GM18907 (cell line): ENCODE data around the gene DENND1A.

Experiments used
- ATAC-seq: cut with Tn5 transposase; IDR thresholded peaks from one replicate; pipeline ENCODE4 v1.9.1; 2021; ENCODE audit warnings: mild to moderate bottlenecking, moderate library complexity; ENCODE audit not compliant: unreplicated experiment

DENND1A gene

GRCh38 chr9:123658792-123659191 lies 271.1 kb downstream of the DENND1A start:
- peak; percentile 66 for ATAC-seq

- no peak for ATAC-seq
Observed at GRCh38 chr9:123657941-123658340, 272.0 kb downstream of the DENND1A start.

DNA sequence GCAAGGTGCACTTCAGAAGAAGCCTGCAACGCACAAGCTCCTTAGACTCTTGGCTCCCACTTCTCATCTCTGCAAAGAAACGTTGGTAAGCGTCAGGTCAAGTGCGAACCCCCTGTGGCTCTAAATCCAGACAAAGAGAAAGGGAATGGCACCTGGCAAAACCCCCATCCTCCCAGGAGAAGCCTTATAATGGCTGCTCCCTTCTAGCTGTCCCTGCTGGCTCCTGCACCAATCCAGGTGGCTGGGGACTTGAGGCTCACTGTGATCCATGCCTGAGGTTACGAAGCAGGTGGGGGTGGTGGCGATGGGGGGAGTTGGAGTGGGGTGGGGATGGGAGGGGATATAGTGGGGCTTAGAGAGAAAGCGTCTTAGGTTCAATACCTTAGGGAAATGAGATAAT lies 272.8 kb downstream of the DENND1A start:
- ATAC-seq: no peak

- ATAC-seq: no peak
Observed at GRCh38 chr9:123656565-123656964, 273.4 kb downstream of the DENND1A start.

- ATAC-seq: no peak
Observed at GRCh38 chr9:123655681-123656423, 274.1 kb downstream of the DENND1A start.

- no peak for ATAC-seq
Observed at GRCh38 chr9:123654994-123655637, 274.8 kb downstream of the DENND1A start.

GRCh38 chr9:123654218-123654993 lies 275.5 kb downstream of the DENND1A start:
- ATAC-seq: no peak

- no peak for ATAC-seq
Observed at GRCh38 chr9:123652416-123652815, 277.5 kb downstream of the DENND1A start.

GRCh38 chr9:123651871-123652270 lies 278.1 kb downstream of the DENND1A start:
- ATAC-seq: no peak

- no peak for ATAC-seq
Observed at GRCh38 chr9:123651273-123651672, 278.7 kb downstream of the DENND1A start.

DNA sequence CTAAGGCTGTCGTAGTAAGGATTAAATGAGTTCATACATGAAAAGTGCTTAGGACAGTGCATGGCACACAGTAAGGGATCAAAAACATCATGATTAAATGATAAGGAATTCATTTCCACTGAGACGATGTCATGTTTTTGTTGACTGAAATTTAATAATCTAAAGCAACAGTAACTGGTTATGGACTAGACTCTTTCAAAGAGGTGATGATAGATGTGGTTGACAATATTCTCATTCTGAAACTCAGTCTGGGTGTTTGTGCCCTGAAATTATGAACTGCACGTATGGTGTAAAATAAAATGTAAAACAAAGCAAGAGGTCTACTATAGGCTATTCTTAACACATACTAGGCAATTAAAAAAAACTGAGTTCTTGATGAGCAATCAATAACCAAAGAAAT lies 280.0 kb downstream of the DENND1A start:
- no peak for ATAC-seq

GRCh38 chr9:123647145-123647544 lies 282.8 kb downstream of the DENND1A start:
- ATAC-seq: no peak

DNA sequence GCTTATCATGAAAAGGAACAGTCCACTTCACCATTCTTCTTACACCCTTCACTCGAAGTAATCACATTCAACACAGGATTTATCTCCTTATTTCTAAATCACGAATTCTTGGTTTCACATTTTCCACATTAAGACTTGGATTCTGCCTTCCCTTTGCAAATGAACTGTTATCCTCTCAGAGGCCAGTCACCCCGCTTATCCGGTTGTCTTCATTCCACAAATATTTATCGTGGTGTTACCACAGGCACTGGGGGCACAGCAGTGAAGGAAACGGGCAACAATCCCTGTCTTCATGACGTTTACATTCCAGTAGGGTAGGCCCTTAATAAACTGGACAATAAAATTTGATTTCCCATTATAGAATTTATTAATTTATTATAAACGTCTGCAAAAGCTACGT lies 284.2 kb downstream of the DENND1A start:
- ATAC-seq: no peak

- no peak for ATAC-seq
Observed at GRCh38 chr9:123645126-123645525, 284.8 kb downstream of the DENND1A start.

- ATAC-seq: no peak
Observed at GRCh38 chr9:123643518-123643917, 286.4 kb downstream of the DENND1A start.

DNA sequence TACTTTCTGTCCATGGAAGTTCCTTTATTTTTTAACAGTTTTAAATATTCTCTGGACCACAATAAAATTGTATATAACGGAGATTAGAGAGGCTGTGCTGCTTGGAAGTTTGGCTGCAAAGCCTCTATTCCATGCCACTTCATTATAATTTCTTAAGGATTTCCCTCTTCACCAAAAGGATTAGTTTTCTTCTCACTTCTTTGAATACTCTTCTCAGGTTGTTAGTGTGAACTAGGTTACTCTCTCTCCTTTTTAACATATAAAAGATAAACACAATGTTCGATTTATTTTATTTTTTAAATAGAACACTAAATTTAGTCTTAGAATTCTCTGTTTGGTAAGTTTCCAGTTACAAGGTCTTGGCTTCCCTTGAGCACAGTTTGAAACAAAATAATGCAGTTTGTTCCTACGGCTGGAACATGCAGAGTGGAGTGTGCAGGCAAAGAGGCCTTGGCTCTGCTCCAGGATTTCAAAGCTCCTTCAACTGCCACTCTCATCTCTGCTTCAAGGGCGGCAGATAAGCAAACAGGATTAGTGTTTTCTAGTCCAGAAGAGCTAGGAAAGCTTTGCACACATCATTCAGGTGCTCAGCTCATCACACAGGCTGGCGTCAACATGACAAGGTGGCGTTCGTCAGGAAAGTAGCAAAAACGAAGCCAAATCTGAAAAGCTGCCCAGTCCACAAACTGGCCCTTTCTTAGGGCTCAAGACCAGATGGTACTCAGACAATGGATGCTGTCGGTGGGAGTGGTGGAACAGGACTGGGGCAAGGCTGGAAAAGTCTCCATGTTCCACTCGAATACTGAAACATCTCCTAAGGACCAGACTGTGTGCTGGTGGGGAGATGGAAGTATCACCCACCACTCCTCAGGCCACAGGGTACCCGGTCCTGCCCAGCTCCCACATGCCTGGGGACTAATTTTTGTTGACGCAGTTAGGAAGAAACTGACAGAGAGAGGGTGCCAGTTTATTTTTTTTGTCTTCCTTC lies 287.3 kb downstream of the DENND1A start:
- ATAC-seq: no peak

DNA sequence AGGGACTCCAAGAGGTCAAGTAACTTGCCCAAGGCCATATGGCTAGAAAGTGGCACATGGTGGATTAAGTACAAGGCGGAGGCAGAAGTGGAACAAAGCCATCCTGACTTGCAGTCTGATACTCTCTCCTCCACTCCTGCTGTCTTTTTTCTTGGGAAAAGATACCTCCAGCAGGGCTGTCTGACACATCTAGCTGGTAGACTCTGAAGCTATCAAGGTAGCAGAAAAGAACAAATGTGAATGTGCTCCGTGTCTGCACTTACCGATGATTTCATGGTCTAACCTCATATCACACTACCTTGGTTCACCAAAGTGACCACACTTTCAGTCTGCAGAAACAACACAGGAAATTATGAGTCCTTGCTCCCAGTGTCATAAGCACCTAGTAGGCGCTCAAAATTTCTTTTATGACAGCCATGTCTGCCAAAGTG lies 289.1 kb downstream of the DENND1A start:
- no peak for ATAC-seq

- no peak for ATAC-seq
Observed at GRCh38 chr9:123639743-123640142, 290.2 kb downstream of the DENND1A start.

DNA sequence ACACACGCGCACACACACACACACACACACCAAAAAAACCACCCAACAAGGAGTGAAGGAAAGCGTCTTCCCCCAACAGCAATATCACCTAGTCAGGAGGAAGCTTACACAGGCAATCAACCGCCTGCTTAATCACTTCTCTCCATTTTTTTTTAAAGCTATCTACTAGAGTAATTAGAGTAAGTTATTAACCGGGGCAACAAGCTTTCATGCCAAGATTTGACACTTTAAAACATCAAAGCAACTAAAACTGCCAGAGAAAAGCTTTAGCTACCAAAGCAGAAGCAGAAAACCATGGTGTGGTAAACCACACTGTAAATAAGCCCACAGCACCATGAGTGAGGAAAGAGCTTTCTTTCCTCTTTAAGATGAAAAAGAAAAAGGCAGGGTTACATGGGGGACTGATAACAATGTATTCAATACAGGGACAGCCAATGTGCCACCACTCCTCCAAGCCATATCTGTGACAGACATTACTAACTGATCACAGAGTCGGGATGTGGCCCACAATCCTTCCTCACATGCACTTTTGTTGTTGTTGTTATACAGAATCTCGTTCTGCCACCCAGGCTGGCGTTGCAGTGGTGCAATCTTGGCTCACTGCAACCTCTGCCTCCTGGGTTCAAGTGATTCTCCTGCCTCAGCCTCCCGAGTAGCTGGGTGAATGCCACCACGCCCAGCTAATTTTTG lies 291.8 kb downstream of the DENND1A start:
- peak; percentile 68 for ATAC-seq

DNA sequence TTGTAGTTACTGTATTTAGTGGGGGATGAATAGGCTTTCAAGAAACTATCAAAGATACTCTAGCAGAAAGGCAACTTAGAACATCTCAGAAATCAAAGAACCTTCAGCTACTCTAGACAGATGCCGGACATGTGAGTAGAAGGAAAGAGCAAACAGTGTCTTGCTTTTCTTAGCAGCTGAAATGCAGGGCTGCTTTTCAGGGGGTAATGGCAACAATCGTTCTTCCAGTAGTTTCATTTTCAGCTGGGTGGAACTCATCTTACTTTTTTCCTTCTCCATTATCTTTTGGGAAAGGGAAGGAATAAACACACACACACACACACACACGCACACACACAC lies 292.4 kb downstream of the DENND1A start:
- ATAC-seq: no peak
